HG03045 (cell line): Measurements from ENCODE around the gene CRAMP1.

Experiments
- ATAC-seq: cut with Tn5 transposase; IDR thresholded peaks from one replicate; pipeline ENCODE4 v1.9.1; 2021; ENCODE audit warnings: mild to moderate bottlenecking, moderate library complexity; ENCODE audit not compliant: unreplicated experiment

The CRAMP1 gene

DNA sequence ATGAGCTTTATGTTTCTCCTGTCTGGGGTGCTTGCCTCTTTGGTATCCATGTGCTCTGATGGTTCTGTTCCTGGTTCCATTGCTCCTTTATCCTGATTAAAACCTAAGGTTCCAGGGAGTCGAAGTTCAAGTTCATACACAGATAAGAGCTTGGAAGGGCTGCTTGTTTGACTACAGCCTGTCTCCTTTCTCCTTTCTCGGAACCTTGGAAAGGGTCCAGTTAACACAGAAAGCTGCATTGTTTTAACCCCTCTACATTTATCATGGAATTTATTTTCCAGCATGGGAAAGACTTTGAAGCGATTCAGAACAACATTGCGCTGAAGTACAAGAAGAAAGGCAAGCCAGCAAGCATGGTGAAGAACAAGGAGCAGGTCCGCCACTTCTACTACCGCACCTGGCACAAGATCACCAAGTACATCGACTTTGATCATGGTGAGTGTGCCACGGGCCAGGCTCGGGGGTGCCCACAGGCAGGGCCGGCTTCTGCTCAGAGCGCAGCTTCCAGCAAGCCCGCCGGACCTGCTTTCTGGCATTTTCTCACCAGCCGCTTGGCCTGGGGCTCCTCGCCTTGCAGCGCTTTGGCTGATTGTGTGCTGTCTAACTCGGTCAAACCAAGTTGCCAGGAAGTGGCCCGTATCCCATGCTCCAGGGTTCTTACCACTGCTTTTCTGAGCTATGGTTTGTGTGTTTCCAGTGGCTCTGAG is 19.9 kb downstream of the CRAMP1 start:
- no peak for ATAC-seq

DNA sequence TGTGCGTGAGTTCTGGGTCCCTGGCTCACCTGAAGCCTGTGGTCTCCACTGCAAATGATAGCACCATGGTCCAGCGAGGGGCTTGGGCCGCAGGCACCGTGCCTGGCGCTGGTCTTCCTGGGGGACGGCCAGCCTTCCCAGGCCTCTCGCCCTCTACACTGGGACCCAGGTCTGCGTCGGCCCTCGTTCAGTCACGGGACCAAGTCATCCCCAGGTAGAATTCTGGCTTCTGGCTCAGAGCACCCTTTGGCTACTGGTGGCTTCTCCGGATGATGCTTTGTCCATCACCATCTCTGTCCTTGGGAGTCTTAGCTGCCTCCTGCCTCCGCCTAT is 20.4 kb downstream of the CRAMP1 start:
- no peak for ATAC-seq

DNA sequence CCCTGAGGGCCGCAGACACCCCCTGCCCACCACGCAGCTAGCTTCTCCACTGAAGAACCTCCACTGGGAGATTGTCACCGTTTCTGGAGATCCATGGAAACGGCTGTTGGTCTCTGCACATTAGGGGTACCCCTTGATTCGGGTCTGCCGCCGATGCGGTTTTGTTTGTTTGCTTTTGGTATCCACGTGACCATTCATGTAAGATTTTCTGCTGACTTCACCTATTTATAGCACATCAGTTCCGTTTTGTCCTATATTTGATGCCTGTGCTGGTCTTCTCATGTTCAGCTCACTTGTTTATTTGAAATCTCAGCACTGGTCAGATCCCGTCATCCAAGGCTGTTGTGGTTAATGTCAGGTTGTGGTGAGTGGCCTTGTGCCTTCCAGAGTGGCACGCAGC is 21.1 kb downstream of the CRAMP1 start:
- no peak for ATAC-seq

DNA sequence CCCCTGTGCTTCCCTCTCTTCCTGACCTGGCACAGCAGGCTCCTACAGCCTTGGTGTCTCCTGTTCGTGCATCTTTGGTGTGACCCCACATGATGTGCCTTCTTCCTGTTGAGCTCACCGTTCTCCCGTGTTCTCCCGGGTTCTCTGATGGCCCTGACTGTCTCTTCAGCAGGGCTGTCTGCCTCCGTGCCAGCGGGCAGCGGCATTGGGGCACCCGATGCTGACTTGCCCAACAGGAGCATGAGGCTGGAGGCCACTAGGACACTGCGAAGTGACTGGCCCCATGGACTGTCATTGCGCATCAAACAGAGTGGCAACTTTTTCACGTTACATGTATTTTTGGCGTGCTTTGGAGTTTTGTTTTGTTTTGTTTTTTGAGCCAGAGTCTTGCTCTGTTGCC is 22.4 kb downstream of the CRAMP1 start:
- no peak for ATAC-seq

DNA sequence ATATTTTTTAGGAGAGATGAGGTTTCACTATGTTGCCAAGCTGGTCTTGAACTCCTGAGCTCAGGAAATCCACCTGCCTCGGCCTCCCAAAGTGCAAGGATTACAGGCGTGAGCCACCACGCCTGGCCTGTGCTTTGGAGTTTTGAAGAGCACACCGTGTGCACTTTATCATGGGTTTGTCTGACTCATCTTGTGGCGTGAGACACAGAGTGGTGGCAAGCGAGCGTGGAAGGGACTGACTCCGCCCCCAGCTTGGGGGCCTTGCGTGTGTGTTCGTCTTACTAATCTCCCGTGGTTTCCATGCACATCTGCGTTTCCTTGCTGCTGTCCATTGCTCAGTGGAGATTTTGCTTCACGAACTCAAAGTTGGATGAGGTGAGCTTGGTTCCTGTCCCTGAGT is 22.9 kb downstream of the CRAMP1 start:
- no peak for ATAC-seq

DNA sequence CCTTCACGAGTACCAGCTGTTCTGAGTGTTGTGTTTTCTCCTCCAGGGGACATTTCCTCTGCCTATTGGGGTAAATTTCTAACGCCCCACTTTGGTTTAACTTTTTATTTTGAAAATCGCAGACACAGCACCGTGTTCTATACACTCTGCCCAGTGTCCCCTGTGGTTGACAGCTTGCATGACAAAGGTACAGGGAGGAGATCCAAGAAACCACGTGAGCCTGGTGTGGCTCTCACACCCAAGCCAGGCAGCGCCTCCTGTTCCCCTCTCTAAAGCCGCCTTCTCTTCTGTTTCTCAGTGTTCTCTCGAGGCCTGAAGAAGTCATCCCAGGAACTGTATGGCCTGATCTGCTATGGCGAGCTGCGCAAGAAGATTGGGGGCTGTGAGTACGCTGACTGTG is 25.4 kb downstream of the CRAMP1 start:
- no peak for ATAC-seq

DNA sequence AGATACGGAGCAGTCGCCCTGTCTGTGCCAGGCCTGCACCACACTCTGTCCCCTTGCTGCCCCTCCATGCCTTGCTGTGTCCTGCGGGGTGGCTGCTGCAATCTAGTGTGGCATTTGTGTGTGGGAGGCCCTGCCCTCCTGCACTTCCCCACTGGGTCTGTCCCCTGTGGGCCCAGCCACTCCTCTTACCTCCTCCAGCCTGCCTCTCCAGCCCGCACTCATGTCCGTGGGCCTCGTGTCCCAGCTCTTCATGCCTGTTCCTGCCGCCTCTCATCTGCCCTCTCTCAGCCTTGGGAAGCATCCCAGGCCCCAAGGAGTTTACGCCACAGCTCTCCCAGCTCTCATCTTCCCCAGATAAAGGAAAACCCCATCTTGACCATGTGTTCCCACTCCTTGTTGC is 26.6 kb downstream of the CRAMP1 start:
- ATAC-seq, result no peak

DNA sequence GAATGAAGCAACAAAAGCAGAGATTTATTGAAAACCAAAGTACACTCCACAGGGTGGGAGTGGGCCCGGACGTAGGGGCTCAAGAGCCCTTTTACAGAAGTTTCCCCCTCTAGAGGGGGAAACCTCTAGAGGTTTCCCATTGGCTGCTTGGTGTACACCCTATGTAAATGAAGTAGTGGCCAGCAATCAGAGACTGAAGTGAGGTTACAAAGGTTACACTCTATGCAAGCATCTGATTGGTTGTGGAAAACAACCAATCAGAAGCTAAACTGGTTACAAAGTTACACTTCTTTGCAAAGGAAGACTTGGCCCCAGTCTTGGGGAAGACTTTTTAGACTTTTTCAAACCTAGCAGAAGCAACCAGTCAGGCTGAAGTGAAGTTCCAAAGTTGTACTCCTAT is 27.1 kb downstream of the CRAMP1 start:
- ATAC-seq, result no peak

DNA sequence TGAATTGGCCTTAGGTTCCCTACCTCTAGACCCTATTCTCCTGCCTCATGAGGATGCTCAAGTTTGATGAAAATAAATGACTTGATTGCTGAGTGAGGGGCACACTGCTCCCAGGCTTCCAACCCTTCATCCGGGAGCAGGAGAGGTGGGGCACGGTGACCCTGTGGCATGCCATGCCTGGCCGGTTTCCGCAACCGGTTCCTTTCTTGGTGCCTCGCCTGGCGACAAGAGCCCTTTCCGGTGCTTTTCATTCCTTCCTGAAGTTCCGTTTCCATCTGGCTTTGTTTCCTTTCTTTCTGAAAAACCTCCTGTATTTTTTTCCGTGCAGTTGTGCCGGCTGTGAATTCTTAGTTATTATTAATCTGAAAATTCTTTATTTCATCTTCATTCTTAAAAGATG is 27.7 kb downstream of the CRAMP1 start:
- no peak for ATAC-seq

DNA sequence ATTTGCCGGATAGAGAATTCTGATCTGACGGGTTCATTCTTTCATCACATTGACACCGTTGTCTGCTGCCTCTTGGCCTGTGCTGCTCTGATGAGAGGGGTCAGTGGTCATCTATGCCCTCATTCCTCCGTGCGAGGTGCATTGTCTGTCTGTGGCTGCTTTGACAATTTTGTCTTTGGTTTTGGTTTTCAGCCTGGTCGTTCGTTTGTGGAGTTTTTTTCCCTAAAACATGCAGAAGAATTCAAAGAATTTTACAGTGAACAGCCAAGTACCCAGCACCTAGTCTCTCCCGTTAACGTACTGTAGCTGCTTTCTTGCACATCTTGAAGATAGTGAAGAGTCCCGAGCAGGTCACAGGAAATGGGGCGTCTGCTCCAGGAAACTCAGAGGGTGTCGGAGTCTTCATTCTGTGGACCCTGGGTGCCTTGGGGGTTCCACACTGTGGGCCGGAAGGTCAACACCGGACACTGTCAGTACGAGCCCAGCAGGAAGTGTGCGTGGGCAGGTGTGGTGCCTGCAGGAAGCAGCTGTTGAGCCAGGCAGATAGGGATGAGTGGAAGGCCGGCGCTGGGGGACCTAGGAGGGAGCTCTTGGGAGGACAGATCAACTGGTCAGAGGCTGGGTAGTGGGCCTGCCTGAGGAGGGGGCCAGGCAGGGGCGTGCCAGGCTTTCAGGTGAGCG is 28.2 kb downstream of the CRAMP1 start:
- no peak for ATAC-seq

DNA sequence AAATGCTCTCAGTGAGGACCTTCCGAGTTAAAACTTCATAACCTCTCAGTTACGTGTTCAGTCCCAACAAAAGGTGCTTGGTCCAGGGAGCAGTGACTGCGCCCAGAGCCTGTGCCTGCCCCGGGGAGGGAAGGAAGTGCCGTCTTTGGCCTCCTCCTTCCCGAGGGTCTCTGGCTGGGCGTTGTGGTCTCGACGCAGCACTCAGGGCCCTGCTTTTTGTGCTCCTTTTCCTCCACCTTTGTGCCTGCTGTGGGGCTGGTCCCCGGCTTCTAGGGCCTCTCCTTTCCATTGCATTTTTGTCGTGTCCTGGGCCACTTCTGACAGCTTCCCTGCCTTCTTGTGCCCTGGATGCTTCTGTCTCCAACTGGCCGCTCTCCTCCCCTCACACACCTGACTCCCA is 29.1 kb downstream of the CRAMP1 start:
- ATAC-seq, result no peak

DNA sequence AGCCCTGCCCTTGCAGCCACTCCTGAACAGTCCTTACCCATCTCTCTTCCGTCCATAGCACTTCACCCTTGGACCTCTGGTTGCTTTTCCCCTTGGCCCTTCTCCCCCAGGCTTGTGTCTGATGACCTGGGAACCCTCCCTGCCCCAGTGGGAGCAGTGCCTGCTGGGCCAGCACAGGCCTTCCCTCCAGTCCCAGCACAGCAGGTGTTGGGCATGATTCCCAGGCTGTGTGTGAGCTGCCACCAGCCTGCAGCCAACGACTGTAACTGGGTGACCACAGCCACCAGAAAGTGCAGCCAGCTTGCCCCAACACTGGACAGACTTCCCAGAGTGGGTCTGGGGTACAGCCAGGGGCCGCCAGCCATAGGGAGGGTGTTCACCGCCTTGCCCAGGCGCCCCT is 30.0 kb downstream of the CRAMP1 start:
- no peak for ATAC-seq

DNA sequence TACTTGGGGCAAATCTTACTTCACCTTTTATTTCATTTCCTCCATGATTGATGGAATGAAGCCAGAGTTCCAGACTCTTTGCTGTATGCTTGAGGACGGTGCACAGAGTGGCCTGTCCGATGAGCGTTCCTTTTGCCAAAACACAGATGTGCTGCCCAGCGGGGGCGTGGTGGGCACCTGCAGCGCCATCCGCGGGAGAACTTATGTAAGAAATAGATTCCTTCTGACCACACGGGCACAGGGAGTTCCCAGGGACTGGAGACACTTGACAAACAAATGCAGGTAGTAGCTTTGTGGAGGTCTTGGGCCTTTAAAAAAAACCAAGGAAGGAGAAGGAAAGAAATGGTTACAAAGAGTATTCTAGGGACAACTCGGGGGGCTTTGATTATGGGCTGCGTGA is 30.6 kb downstream of the CRAMP1 start:
- no peak for ATAC-seq

DNA sequence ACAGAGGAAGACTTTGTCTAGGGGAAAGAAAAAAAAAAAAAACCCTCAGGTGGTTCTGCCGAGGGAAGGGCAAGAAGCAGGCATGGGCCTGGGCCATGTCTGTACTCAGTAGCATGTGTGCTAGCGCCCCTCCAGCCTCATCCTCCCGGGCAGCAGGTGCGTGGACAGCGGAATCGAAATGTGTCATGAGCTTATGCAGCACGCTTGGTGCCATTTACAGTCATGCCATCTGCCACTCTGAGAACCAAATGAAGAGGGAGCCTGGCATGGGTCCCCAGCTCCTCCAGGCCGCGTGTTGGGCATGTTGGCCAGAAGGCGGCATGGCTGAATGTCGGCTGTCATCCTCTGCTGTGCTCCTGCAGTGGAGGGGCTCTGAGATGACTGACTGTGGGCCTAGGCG is 31.4 kb downstream of the CRAMP1 start:
- no peak for ATAC-seq

DNA sequence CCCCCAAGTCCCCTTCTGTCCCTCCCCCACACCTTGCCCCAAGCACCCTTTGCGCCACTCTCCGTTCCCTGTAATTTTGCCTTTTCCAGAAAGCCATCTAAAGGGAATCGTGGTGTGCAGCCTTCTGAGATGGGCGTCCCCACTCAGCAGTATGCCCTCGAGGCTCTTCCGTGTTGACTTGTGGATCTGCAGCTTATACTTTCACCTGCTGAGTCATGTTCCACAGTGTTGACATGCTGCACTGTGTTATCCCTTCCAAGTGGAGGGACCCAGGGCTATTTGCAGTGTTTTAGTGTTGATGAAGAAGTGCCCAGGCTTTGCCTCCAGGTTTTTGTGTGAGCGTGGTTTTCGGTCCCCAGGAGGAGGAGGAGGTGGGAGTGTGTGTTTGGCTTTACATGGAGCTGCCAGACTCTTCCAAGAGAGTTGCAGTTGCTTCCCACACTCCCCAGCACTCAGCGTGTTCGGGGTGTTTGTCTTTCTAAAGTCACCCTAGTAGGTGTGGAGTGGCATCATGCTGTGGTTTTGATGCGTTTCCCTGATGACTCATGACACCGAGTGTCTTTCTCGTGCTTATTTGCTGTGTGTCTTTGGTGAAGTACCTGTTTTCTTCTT is 33.9 kb downstream of the CRAMP1 start:
- ATAC-seq, result no peak

DNA sequence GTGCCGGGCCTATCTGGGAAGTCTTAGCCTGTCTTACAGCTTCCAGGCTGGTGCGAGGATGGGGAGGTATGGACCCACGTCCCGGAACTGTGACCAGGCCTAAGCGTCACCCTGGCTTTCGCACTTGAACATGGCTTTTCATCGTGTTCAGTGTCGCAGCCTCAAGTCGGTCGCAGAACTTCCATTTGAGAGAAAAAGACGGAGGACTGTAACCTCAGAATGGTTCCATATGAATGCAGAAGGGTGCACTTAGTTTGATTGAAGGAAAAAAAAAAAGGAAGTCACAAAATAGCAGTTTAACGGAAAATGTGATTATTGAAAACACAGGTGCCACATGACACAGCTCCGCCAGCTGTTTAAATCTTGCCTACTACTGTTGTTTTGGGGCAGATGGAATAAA is 35.7 kb downstream of the CRAMP1 start:
- ATAC-seq, result no peak

DNA sequence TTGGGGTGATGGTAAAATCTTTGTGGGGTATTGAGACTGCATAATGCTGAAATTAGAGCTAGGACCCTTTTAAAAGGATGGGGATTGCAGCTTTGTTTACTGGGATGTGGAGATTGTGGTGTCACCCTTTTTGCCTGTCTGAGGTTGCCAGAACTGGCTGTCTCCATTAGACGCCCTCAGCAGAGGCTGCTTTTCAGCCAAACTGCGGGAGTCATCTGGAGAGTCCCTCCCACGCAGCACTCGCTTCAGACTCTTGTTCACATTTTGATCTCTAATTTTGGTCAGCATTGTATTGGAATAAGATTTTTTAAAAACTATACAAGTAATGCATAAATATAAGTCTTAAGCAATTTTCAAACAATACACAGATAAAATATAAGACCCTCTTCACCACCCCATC is 38.0 kb downstream of the CRAMP1 start:
- ATAC-seq, result no peak

DNA sequence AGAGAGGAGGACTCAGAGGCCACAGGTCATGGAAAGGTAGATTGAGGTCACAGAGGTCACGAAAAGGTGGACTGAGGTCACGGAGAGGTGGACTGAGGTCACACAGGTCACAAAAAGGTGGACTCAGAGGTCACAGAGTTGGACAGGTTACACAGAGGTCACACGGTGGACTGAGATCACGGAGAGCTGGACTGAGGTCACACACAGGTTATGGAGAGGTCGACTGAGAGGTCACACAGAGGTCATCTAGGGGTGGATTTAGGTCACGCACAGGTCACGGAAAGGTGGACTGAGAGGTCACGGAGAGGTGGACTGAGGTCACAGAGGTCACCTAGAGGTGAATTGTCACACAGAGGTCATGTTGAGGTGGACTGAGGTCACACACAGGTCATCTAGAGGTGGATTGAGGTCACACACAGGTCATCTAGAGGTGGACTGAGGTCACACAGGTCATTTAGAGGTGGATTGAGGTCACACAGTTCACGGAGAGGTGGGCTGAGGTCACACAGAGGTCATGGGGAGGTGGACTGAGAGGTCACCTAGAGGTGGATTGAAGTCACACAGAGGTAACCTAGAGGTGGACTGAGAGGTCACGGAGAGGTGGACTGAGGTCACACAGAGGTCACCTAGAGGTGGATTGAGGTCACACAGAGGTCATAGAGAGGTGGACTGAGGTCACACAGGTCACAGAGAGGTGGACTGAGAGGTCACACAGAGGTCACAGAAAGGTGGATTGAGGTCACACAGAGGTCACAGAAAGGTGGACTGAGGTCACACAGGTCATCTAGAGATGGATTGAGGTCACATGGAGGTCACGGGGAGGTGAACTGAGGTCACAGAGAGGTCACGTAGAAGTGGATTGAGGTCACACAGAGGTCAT is 39.2 kb downstream of the CRAMP1 start:
- no peak for ATAC-seq

DNA sequence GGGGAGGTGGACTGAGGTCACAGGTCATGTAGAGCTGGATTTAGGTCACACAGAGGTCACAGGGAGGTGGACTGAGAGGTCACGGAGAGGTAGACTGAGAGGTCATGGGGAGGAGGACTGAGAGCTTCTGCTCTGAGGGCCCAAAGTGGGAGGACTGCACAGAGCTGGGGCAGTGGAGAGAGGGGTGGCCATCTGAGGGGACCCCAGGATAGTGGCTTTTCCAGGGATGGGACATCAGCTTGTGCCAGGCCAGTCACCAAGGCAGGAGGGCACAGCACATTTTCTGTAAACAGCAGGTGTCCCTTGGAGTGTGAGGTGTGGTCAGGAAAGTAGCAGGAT is 39.8 kb downstream of the CRAMP1 start:
- ATAC-seq, result no peak

DNA sequence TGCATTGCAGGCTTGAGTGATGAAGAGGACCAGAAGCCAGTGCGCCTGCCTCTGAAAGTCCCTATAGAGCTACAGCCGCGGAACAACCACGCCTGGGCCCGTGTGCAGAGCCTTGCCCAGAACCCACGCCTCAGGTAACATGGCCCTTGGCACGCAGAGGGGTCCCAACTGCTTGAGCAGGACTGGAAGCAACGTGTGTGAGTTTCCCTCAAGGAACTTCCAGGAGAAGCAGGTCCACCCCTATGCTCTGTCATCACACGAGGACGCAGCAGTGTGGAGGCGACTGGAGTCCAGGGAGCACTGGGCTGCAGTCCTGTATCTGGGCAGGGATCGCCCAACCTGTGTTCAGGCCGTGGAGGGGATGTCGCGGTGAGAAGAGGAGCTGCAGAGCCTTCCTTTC is 40.9 kb downstream of the CRAMP1 start:
- no peak for ATAC-seq

DNA sequence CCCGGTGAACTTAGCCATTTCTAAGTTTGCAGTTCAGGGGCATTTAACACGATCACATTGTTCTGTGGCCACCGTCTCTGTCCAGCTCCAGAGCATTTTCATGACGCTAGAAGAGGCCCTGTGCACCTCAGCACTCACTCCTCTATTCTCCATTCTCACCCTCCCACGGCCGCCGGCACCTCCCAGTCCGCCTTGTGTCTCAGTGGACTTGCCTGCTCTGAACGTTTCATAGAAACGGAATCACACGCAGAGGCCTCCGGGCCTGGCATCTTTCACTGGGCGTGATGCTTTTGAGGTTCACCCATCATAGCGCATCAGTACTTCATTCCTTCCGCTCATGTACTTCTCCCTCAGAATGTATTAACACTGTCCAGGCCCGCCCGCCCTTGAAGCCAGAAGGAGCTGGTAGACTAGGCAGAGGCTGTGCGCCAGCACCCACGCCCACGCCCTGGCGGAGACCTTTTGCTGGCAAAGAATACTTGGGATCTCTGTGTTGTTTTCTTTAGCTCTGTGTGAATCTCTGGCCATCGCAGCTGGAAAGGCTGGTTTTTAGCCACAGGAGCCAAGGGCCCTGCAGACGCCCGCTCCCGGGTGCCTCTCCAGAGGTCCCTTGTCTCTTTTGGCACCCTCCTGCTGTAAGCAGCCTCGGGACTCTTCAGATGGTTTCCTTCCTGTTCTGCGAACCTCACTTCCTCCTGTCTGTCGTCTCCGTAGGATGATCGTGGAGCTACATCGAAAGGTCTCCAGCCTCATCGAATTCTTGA is 42.5 kb downstream of the CRAMP1 start:
- ATAC-seq, result no peak
